ENCODE data around the gene SNAPC2. TPM values are rescaled to one million over a fixed set of nuclear protein-coding genes. Genes with fewer than 3 reads are reported as not detected.

SNAPC2 gene
- total and polyA plus RNA-seq, 12 donors, result 5.7 to 26.1 (median 9.5) TPM

DNA sequence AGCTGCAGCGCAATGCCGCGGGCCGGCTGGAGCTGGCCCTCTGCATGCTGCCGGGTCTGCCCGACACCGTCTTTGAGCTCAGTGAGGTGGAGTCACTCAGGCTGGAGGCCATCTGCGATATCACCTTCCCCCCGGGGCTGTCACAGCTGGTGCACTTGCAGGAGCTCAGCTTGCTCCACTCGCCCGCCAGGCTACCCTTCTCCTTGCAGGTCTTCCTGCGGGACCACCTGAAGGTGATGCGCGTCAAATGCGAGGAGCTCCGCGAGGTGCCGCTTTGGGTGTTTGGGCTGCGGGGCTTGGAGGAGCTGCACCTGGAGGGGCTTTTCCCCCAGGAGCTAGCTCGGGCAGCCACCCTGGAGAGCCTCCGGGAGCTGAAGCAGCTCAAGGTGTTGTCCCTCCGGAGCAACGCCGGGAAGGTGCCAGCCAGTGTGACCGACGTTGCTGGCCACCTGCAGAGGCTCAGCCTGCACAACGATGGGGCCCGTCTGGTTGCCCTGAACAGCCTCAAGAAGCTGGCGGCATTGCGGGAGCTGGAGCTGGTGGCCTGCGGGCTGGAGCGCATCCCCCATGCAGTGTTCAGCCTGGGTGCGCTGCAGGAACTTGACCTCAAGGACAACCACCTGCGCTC is 20.3 kb upstream of the SNAPC2 start:
- ATAC-seq, result no peak
- Histone ChIP-seq H3K4me3 (no peak overlapping the region), H3K4me1 (peaks cover 8 to 18% (median 15%) of the 10 kb centered on the region in 9 donors), H3K27me3 (peaks cover 0 to 8% (median 4%) of the 10 kb centered on the region in 7 donors), H3K9me3 (no peaks in the 10 kb centered on the region), H3K36me3 (no peaks in the 10 kb centered on the region), H3K27ac (no peak overlapping the region)
- intact Hi-C loops (cut with DNase I), result loop anchor here in 1 of 10 donors (5.0 kb wide), 1 partner anchor 48 kb away; no protein-coding TSS in a partner anchor
- DNase-seq, result no peak
- WGBS, 2 donors, result 84 to 87% methylated on average over 34 of the region's 34 CpGs
- TF ChIP-seq, protein P1, sequence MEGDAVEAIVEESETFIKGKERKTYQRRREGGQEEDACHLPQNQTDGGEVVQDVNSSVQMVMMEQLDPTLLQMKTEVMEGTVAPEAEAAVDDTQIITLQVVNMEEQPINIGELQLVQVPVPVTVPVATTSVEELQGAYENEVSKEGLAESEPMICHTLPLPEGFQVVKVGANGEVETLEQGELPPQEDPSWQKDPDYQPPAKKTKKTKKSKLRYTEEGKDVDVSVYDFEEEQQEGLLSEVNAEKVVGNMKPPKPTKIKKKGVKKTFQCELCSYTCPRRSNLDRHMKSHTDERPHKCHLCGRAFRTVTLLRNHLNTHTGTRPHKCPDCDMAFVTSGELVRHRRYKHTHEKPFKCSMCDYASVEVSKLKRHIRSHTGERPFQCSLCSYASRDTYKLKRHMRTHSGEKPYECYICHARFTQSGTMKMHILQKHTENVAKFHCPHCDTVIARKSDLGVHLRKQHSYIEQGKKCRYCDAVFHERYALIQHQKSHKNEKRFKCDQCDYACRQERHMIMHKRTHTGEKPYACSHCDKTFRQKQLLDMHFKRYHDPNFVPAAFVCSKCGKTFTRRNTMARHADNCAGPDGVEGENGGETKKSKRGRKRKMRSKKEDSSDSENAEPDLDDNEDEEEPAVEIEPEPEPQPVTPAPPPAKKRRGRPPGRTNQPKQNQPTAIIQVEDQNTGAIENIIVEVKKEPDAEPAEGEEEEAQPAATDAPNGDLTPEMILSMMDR (IDR thresholded peaks at IDR 0.05), result no peak

DNA sequence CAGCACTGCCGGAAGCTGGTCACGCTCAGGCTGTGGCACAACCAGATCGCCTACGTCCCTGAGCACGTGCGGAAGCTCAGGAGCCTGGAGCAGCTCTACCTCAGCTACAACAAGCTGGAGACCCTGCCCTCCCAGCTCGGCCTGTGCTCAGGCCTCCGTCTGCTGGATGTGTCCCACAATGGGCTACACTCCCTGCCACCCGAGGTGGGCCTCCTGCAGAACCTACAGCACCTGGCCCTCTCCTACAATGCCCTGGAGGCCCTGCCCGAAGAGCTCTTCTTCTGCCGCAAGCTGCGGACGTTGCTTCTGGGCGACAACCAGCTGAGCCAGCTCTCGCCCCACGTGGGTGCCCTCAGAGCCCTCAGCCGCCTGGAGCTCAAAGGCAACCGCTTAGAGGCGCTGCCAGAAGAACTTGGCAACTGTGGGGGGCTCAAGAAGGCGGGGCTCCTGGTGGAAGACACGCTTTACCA is 19.7 kb upstream of the SNAPC2 start:
- TF ChIP-seq, protein P1 (IDR thresholded peaks at IDR 0.05), result no peak
- H3K27me3 ChIP-seq, result peaks cover 0 to 5% (median 0%) of the 10 kb centered on the region in 7 donors
- 81 to 91% methylated on average over 21 of the region's 21 CpGs for WGBS, 2 donors
- DNase-seq, result no peak
- H3K9me3 ChIP-seq, result no peaks in the 10 kb centered on the region
- H3K4me3 ChIP-seq, result no peak overlapping the region
- peaks cover 13 to 23% (median 20%) of the 10 kb centered on the region in 9 donors for H3K4me1 ChIP-seq
- peaks cover 0 to 2% (median 0%) of the 10 kb centered on the region in 9 donors for H3K36me3 ChIP-seq
- intact Hi-C loops (cut with DNase I), result loop anchor here in 1 of 10 donors (5.0 kb wide), 1 partner anchor 48 kb away; no protein-coding TSS in a partner anchor
- no peak overlapping the region for H3K27ac ChIP-seq
- ATAC-seq, result no peak

DNA sequence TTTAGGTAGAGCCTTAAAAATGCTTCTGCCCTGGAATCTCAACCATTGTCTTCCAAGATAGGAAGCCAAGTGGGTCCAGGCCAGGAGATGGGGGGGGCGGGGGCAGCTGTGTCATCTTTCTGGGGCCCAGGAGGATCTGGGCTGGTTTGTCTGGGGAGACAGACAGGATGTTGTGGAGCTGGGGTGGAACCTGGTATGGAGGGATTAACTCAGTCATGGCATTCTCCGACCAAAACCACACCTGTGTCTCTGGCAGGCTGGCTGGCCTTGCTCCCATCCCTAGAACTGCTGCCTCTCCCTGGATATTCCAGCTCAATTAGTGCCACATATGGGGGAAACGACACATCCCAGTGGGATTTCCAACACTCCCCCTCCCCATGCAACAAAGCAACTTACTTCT is 19.2 kb upstream of the SNAPC2 start:
- Histone ChIP-seq H3K9me3 (no peaks in the 10 kb centered on the region), H3K27me3 (peaks cover 0 to 5% (median 0%) of the 10 kb centered on the region in 7 donors), H3K27ac (no peak overlapping the region), H3K4me1 (peaks cover 14 to 28% (median 24%) of the 10 kb centered on the region in 9 donors), H3K4me3 (no peak overlapping the region), H3K36me3 (peaks cover 0 to 7% (median 0%) of the 10 kb centered on the region in 9 donors)
- WGBS, 2 donors, result 77 to 79% methylated on average over 3 of the region's 3 CpGs
- no peak for ATAC-seq
- no peak for DNase-seq
- intact Hi-C loops (cut with DNase I), result loop anchor here in 1 of 10 donors (5.0 kb wide), 1 partner anchor 49 kb away; no protein-coding TSS in a partner anchor
- TF ChIP-seq, protein P1 (IDR thresholded peaks at IDR 0.05), result no peak

DNA sequence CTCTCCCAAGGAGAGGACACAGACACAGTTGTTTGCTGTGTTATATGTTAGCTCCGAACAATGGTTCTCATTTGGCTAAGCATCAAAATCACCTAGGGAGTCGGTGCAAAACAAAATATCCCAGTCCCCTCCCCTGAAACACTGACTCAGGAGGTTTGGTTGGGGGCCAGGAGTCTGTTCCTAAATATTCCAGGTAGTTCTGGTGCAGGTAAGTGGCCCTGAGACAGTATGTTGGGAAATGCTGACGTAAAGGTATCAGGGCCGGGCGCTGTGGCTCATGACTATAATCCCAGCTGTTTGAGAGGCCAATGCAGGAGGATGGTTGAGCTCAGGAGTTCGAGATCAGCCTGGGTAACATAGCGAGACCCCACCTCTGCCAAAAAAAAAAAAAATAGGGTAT is 18.8 kb upstream of the SNAPC2 start:
- H3K36me3 ChIP-seq, result peaks cover 0 to 11% (median 0%) of the 10 kb centered on the region in 9 donors
- TF ChIP-seq, protein P1 (IDR thresholded peaks at IDR 0.05), result no peak
- DNase-seq, result no peak
- H3K4me1 ChIP-seq, result peaks cover 14 to 32% (median 25%) of the 10 kb centered on the region in 9 donors
- H3K9me3 ChIP-seq, result no peaks in the 10 kb centered on the region
- intact Hi-C loops (cut with DNase I), result loop anchor here in 1 of 10 donors (5.0 kb wide), 1 partner anchor 49 kb away; no protein-coding TSS in a partner anchor
- H3K4me3 ChIP-seq, result no peak overlapping the region
- no peak for ATAC-seq
- WGBS, 2 donors, result 91 to 94% methylated on average over 7 of the region's 7 CpGs
- no peak overlapping the region for H3K27ac ChIP-seq
- peaks cover 0 to 5% (median 0%) of the 10 kb centered on the region in 7 donors for H3K27me3 ChIP-seq

Measured in heart right ventricle (tissue), 16 donors.